Left hindlimb (tissue), 1 donor: Measurements from ENCODE around the gene ADGRD1.
"Not testable (repeated sequence)": the region's sequence is repeated elsewhere in the genome, so short reads cannot be mapped to it uniquely, and the experiment has no call there.

ENCODE experiments used
- DNase-seq: peaks from one replicate; pipeline ENCODE4 v3.0.0-alpha.2; 2018

Gene ADGRD1

DNA sequence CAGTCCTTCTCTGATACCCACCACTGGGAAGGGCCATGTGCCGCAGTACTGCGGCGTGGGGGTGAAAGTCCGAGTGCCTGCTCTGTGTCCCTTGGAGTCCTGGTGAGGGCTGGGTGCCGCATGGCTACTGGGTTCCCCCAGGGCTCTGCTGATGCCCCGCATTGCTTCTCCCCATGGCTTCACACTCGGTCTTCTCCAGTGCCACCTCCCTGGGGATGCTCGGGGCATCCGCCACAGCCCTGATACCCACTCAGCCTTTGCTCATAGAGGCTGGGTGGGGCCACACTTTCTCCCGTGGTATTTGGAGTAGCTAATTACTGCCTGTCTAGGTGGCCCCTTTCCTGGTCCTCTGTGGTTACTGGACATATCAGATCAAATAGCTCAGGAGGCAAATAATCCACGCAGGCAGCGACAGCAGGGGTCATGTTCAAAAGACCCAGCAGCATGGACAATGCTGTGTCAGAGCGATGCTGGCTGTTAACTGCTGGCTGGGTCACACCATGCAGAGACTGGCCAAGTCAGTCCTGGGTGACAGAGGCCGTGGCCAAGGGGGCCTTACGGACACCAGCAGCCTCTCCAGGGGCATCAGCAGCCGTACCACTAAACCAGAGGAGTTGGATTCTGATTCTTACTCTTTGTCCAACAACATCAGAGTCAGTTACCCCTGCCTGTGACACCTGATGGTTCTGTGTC is 106.5 kb downstream of the ADGRD1 start:
- no peak for DNase-seq

DNA sequence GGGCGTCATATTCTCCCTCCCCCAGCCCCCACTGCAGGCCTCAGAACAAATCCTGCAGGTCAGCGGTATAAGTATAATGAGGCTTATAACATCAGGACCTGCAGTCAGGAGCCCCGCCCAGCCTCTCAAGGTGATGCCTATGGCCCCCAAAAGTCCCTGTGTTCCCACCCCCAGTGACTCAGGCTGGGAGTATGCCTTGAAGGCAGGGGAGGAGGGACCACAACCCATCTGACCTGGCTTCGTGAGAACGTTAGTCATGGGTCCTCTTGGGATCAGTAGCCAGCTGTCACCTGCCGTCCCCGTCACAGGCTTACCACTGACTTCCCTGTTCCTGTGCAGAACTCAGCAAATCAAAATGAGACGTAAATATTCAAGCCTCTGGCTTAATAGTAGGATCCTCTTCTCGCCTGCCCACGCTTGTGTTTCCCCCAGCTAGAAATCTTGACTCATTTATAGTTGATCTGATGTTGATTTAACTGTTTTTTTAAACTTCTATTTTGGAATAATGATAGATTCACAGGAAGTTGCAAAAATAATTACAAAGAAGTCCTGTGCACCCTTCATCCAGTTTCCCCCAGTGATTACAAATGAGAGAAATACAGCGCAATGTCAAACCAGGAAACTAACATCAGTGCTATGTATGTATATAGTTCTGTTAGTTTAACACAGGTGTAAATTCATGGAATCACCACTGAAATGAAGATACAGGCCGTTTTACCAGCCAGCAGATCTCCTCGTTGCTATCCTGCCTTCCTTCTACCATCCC is 107.5 kb downstream of the ADGRD1 start:
- no peak for DNase-seq

DNA sequence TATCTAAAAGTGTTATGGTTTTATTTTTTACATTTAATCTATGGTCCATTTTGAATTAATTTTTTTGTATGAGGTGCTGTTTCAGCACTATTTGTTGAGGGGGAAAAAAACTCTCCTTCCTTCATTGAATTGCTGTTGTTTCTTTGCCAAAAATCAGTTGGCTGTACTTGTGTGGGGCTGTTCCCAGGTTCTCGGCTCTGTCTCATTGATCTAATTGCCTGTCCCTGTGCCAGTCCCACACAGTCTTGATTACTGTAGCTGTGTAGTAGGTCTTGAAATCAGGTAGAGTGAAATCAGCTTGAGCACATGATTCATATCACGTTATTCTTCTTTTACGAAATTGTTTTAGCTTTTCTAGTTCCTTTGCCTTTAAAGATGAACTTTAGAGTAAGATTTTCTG is 109.7 kb downstream of the ADGRD1 start:
- DNase-seq: no peak

DNA sequence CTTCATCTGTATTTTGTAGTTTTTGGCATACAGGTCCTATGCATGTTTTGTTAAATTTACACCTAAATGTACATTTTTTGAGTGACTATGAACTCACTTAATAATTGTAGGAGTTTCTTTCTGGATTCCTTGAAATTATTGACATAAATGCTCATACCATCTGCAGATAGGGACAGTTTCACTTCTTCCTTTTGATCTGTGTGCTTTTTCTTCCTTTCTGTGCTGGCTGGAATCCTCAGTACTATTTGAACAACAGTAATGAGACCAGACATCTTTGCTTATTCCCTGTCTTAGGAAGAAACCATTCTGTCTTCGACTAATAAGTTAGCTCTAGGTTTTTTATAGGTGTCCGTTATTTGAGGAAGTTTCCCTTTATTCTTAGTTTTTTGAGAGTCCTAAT is 110.3 kb downstream of the ADGRD1 start:
- DNase-seq: no peak

DNA sequence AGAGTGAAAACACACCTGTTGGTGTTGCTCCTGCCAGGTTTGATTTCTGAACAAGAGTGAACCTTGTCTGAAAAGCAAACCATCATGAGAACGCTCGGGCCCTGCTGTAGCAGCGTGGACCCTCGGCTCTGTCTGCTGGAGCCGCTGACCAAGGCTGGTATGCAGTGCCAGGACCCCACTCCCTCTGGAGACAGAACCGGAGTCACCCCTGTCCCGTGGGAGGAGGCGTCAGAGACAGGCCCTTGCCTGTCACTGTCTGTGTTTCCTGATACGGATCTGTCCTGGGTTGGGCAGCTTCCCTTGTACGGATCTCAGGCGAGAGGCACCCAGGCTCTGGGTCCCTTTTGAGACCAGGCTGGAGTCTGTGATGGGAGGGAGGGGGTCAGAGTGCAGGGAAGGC is 111.6 kb downstream of the ADGRD1 start:
- no peak for DNase-seq

DNA sequence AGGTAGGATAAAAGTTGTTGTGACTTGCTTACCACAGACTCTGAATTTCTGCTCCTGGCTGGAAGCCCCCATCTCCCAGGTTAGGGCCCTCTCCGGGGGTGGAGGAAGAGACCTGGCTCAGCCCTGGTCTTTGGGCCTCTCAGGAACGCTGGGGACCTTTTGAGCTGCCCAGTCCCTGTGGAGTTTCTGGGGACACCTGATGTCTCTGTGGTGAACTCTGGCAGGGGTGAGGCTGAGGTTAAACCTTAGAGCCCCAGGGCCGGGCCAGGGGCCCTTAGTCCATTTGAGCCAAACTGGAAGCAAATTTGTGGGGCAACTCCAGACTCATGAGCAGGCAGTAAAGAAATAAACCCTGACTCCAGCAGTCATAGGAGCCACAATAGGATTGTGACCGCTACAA is 112.1 kb downstream of the ADGRD1 start:
- DNase-seq: no peak

DNA sequence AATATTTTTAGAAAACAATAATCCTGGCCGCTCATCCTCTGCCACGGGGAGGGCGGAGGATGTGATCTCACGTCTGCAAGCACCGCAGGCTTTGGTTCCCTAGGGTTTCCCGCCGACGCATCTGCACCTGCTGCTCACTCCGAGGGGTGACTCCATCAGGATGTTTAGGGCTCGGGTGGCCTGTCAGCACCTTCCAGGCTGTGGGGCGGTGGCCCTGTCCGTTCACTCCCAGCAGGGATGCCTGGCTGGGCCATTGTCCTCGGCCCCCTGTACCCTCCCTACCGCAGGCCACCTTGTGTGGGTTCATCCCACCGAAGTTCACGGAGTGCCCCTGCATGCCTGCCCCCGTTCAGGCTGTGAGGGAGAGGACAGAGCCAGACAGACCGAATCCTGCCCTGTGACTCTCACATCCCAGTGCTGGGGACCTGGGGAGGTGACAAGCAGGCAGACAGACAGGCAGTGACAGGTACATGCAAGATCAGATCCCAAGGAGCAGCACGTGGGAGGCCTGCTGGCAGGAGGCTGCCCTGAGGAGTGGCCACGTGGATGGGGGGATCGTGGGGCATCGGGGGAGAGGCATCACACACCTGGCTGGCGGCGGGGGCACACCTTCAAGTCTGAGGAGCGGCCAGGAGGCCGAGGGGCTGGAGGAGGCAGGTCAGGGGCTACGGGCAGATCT is 112.6 kb downstream of the ADGRD1 start:
- DNase-seq: no peak

DNA sequence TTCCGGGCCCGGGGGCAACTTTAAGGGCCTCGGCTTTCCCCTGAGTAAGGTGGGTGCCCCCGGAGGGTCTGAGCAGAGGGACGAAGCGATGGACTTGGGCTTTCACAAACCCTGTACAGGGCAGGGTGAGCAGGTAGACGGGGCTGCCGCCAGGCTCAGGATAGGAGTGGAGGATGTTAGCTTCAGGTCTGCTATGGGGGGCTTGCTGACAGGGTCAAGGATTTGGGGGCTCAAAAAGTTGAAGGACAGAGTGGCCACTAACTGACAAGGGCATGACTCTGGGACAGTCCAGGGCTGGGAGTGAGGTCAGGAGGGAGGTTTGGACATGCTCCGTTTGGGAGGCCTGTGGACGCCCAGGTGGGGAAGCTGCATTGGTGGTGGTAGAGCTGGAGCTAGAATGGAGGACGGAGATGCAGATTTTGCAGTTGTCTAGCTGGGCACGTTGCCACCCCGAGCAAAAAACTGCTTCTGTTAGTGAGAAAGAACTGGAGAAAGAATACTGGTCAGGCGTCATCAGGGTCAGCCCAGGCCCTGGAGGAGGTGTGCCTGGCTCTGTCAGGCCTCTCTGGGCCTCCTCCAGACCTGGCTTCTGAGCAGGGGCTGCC is 113.3 kb downstream of the ADGRD1 start:
- DNase-seq: no peak

DNA sequence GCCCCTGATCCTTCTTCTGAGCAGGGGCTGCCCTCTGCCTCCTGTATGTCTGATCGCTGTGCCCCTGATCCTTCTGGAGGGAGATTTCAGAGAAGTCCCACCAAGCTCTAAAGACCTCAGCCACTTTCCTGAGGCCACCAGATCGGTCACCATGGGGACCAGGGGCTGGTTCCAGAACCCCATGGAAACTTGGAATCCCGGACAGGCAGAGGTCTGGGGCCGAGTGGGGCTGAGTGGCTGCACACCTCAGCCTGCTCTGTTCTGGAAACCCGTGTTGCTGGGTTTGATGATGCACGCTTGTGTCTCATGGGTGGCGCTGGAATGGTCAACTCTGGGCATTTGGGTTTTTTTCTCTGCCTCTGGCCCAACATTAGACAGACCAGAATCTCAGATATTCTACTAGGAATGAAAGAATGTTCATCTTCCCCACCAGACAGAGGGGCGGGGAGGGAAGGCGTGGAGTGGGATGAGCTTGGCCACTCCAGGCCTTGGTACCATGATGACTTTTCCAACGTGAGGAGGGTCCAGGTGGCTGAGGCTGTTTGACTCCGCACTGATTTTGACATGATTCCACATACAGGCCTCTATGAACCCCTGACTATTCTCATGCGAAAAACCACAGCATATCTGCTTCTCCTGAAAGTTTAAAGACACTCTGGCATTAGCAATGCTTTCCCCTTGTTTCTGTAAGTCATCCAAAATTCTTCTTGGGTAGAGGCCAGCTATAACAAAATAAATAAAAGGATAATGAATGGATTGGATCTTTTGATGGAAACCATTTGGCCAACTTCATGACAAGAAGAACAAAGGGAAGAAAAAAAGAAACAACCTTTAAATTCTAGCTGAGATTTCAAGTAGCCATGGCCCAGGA is 114.5 kb downstream of the ADGRD1 start:
- DNase-seq: no peak

DNA sequence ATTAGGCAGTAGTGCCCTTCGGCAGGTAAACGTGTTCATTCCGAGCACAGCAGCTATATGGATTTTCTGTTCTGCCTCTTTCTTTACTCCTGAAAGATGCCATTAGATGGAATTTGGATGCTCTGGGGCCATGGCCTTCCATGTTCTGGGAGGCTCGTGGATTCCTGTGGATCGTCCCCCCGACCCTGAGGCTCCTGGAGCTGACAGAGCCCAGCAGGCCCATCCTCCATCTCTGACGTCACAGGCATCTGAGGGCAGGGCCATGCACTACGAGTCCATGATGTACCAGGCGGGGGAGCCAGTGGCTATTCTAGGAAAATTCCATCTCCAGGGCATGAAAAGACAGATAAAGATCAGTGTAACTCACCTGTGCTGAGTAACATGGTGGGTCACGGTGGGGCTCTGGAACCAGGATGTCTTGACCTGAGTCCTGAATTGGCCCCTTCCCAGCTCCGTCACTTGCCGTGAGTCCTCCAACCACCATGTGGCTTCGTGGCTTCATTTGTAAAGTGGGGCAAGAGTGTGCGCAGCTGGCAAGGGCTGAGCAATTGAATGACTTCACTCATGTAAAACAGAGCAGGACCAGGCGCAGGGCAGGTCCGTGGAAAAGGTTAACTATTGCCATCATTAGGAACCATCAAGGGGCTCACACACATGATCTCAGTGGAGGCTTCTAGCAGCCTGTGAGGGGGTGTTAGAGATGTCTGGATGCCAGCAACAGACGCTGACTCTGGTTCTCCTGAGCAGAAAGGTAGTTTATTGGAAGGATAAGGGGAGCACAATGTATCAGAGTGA is 115.4 kb downstream of the ADGRD1 start:
- not testable (repeated sequence) for DNase-seq

DNA sequence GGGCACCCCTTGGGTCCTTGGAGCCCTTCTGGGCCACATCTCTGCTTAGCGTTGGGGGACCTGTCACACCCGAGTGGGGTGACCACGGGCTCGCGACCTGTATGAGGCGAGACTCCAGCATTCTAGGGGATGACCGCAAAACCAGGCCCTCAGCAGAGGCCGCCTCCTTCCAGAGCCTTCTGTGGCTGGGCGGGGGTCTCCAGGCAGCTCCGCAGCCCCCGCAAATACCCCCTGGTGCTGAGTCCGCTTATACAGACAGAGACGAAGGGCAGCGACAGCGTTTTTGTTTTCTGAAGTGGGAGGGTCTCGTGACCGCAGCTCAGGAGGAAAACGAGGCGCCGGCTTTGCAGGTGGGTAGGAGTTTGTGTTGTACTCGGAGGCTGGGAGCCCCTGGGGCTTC is 116.4 kb downstream of the ADGRD1 start:
- DNase-seq: not testable (repeated sequence)

DNA sequence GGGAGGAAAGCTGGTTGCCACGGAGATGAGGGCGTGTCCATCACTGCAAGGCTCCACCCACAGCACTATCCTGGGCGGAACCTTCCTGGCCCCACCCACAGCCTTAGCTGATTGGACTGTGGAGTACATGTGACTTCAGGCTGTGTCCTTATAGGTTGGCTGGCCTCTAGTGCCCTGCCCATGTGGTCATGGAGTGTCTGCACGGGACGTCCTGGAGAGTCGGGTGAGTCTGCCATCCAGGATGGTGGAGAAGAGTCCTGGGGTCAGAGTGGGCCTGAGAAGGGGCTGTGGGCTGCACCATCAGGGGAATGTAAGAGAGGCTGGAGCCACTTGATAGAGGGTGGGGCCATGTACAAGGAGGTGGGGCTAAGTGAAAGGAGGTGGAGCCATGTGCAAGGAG is 117.0 kb downstream of the ADGRD1 start:
- DNase-seq: not testable (repeated sequence)

DNA sequence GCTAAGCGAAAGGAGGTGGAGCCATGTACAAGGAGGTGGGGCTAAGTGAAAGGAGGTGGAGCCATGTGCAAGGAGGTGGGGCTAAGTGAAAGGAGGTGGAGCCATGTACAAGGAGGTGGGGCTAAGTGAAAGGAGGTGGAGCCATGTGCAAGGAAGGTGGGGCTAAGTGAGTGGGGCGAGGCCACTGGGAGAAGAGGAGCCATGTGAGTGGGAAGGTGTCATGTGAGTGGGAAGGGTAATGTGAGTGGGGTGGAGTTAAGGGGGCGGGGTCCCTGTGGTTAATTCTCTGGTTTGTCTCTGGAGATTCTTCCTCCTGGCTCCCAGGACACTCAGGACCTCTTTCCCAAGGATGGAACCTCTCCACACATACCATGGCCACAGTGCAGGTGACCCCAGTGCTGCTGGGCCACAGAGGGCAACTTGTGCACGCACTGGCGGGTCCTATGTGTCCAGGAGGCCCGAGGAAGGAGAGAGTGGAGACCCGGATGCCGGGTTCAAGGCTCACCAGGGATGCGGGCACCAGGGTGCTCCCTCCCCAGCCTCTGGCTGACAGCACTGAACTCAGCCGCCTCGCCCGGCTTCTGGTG is 117.6 kb downstream of the ADGRD1 start:
- DNase-seq: not testable (repeated sequence)

DNA sequence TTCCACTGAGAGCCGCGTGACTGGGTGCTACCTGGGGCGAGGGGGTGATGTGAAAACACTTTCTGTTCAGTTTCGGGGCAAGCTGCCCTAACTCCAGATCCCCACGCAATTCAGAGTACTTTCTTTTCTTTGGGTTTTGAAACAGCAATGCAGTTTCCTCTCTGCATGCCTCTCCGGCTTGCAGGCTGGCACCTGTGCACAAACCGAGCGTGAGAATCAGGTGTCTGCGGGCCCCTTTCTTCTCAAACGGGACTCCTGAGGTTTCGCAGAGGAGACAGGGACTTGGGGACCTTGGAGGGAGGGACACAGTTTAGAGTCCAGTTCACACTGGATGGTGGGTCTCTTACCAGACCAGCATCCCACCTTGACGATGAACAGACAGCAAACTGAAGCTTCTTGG is 118.2 kb downstream of the ADGRD1 start:
- DNase-seq: not testable (repeated sequence)

DNA sequence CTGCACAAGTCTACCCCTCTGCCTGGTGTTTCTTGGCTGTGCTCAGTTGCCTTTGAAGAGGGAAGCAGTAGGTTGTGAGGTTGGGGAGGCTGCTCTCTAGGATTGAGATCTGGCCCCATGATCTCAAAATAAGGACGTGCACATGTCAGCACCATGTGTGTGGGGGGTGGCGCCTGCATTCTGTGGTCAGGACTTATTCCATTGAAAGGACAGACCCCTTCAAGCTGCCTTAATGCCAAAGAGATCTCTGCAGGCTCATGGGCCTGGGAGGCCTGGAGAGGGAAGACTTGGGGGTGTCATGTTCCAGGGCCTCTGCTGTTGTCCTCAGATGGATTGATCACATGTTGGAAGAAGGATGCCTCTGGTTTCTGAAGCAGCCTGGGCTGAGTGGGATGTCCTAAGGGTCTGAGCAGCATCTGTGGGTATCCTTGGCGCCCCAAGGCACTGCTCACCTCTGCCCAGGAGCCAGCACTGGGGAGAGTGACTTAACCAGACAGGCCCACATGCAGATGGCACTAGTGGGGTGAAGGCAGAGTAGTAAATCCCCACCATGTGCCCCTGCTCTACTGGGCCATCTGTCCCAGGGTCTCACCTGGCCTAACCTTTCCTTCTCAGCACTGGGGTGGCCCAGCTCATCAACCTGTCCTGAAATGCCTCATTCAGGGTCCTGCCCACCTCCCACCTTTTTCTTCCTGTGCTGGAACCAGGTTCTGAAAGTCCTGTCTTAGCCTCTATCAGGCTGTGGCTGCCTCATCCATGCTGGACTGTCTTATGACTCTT is 118.9 kb downstream of the ADGRD1 start:
- no peak for DNase-seq

DNA sequence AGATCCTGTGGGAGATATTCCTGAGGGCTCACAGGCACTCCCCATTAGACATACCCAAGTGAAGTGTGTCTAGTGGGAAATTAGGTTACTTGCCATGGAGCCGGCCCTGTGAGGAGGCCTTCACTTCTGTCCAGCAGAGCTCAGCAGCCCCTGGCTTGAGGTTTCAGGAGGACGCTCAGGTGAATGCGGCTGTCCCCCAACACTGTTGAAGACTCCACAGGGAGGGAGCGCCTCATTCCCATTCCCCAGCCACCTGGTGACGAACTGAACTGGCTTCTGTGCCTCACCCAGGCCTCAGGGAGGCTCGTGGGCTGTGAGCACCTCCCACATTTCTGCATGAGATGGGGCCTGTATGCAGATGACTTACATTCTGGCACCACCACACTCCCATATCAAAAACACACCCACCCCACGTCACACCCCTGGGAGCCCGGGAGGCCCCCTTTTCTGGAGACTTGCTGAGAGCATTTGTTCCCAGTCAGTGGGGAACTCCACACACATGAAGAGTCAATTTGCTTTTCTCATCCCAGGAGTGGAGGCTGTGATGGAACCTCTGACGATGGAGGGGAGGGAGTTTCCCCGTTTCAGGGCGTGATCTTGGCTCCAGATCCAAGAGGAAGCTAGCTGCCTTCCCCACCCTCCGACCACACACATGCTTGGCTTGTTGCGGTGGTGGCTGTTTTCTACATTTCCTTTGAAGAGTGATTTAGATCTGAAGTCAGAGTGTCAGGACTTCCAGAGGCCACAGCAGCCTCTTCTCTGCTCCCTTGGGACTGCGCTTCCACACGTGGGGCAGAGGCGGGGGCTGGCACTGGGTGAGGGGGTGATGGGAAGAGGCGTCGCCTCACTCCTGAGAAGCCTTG is 120.7 kb downstream of the ADGRD1 start:
- peak; percentile 87 for DNase-seq

DNA sequence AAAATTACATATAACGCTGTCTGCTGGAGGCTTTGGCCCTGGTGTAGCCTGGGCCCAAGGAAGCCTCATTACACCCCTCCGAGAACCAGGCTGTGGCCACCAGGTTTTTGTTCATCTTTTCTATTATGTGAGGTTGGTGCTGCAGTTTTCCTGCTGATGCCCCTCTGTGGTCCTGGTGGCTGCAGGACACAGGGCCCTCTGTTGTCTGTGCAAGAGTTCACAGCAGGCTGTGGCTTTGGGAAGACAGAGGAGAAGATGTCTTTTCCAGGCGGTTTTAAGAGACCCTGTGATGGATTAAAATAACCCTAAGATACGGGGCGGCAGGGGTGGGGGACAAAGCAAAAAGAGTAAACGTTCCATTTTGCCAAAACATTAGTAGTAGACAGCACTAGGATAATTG is 121.5 kb downstream of the ADGRD1 start:
- DNase-seq: no peak

DNA sequence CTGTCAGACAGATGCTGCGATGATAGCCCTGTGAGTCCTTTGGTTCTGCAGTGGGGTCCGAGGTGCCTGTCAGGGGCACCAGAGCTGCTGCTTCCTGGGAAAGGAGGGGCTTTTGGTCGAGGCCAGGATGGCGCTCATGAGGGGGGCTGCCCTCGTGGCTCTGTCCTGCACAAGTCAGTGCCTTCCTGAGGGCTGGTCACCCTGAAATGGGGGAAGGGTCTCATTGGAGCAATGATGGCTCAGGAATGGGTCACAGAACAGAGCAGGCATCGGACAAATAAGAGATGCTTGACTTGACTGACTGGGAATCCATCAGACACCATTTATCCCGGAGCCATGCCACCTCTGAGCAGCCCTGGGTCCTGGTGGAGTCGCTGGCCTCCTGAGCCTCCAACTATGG is 121.9 kb downstream of the ADGRD1 start:
- no peak for DNase-seq

DNA sequence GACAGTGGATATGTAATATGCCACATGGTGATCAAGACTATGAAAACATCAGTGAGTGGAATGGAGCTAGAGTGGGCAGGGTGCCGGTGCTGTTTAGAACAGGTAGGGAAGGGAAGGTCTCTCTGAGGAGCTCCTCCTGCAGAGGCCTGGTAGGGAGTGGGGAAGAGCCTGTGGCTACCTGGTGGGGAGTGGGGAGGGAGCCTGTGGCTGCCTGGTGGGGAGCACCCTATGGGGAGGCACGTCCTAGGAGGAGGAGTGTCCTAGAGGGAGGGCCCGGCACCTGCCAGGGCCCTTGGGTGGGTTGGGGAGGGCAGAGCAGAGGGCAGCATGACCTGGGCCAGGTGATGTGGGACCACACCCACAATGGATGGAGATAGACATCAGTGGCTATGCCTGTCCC is 122.6 kb downstream of the ADGRD1 start:
- DNase-seq: no peak
